ENCODE results near the gene BHLHA9. TPM values are rescaled to one million over a fixed set of nuclear protein-coding genes. Genes with fewer than 3 reads are reported as not detected.

The BHLHA9 gene
- total and polyA plus RNA-seq, 2 of the 8 experiments (the other 6 are each of a cell fraction or from before 2014, with no cell fraction given) = 0.29 to 0.34 TPM

GRCh38 chr17:1222321-1222720 lies 47.9 kb upstream of the BHLHA9 start (continued):
- TF ChIP-seq YY1 (IDR thresholded peaks at IDR 0.05; ENCODE audit: low read depth, low read length) = no peak
